ENCODE results near the gene KCNJ4. TPM values are rescaled to one million over a fixed set of nuclear protein-coding genes. Genes with fewer than 3 reads are reported as not detected.

The KCNJ4 gene
- polyA plus RNA-seq, 2 donors = not detected

DNA sequence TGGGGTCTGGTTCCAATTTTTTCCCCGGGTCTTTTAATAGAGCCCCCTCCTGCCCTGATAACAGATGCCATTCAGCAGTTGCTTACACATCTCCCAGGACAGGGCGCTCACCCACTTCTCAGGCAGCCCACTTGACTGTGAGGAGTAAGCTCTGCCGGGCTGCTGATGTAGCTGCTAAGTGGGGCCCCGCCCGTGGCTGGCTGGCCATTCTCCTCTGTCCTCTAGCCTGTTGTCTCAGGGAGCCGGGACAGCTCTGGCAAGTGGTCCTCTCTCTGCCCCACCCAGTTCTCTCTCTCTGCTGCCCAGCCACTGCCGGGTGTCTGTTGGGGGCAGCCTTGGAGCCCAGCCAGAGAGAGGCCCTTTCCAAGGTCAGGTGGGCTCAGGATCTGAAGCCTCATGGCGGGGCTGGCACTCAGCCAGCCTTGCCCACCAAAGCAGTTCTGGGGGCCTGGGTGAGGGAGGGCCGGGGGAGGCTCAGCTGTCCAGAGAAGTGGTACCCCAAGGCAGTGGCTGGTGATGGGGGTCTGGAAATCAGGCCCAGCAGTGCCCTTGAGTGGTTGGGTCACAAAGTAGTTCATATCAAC lies 8.9 kb downstream of the KCNJ4 start:
- WGBS, 2 donors = 54 to 59% methylated on average over 9 of the region's 9 CpGs
- no peak overlapping the region for H3K4me3 ChIP-seq (ENCODE audit: low read depth in 1 of 2, low read length in 2 of 2)
- H3K27ac ChIP-seq (ENCODE audit: low read depth in 2 of 2, low read length in 1 of 2) = no peak overlapping the region
- H3K9me3 ChIP-seq (ENCODE audit: control insufficient read depth in 2 of 2, insufficient read depth in 1 of 2, low read depth in 1 of 2, low read length in 1 of 2) = no peaks in the 10 kb centered on the region
- no peaks in the 10 kb centered on the region for H3K27me3 ChIP-seq (ENCODE audit: control insufficient read depth in 1 of 2, insufficient read depth in 2 of 2, low read length in 2 of 2)
- no peaks in the 10 kb centered on the region for H3K4me1 ChIP-seq (ENCODE audit: control insufficient read depth in 2 of 2, insufficient read depth in 2 of 2, low read length in 1 of 2)
- H3K36me3 ChIP-seq (ENCODE audit: control insufficient read depth in 2 of 2, insufficient read depth in 2 of 2, low read length in 1 of 2) = no peaks in the 10 kb centered on the region

DNA sequence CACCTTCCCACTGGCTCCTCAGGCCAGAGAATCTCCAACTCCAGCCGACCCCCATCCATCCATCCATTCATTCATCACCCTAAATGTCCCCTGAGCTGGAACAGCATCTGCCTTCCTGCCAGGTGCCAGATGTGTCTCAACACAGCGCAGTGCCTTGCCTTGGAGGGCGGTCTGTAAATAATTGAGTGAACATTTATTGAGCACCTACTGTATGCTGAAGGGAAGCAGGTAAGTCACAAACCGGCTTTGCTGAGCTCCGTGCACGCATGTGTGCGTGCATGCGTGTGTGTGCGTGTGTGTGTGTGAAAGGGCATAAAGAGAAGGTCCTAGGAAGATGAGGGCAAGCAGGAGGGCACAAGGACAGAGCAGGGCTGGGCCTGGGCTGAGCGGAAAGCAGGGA lies 10.2 kb downstream of the KCNJ4 start:
- WGBS, 2 donors = 86 to 89% methylated on average over 10 of the region's 10 CpGs
- Histone ChIP-seq H3K27me3 (ENCODE audit: control insufficient read depth in 1 of 2, insufficient read depth in 2 of 2, low read length in 2 of 2) (no peaks in the 10 kb centered on the region), H3K36me3 (ENCODE audit: control insufficient read depth in 2 of 2, insufficient read depth in 2 of 2, low read length in 1 of 2) (no peaks in the 10 kb centered on the region), H3K4me3 (ENCODE audit: low read depth in 1 of 2, low read length in 2 of 2) (no peak overlapping the region), H3K4me1 (ENCODE audit: control insufficient read depth in 2 of 2, insufficient read depth in 2 of 2, low read length in 1 of 2) (no peaks in the 10 kb centered on the region), H3K9me3 (ENCODE audit: control insufficient read depth in 2 of 2, insufficient read depth in 1 of 2, low read depth in 1 of 2, low read length in 1 of 2) (no peaks in the 10 kb centered on the region), H3K27ac (ENCODE audit: low read depth in 2 of 2, low read length in 1 of 2) (no peak overlapping the region)

DNA sequence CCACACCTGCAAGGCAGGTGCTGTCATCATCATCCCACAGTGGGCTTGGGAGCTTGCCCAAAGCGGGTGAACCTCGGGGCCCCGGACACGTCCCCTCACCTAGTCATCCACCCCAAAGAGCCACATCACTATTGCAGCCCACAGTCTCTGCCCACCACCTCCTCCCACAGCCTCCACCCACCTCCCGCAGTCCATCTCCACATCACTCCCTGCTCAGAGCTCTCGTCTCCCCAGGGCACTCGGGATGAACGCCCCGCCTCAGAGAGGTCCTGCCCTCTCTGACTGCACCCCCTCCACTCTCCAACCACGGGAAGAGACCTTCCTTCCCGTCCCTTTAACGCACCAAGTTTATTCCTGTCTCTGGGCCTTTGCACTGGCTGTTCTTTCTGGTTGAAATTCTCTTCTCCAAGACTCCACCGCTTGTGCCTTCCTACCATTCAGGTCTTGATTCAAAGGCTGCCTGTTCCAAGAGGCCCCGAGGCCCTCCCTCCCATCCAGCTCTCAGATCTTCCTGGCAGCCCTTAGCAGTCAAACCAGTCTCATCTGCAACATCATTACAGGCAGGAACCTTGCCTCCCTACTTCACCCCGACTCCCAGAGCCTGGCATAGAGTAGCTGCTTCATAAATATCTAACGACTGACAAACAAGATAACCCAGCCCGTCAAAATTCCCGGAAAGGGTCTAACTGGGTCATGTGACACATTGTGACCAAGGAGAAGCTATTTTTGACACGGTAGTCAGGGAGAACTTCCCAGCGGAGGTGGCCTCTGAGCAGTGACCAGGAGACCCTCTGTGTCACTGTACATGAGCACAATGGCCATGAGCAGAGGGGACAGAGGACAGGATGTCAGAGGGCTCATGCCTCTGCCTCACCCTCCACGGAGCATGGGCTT lies 11.1 kb downstream of the KCNJ4 start:
- no peaks in the 10 kb centered on the region for H3K9me3 ChIP-seq (ENCODE audit: control insufficient read depth in 2 of 2, insufficient read depth in 1 of 2, low read depth in 1 of 2, low read length in 1 of 2)
- no peaks in the 10 kb centered on the region for H3K4me1 ChIP-seq (ENCODE audit: control insufficient read depth in 2 of 2, insufficient read depth in 2 of 2, low read length in 1 of 2)
- no peaks in the 10 kb centered on the region for H3K27me3 ChIP-seq (ENCODE audit: control insufficient read depth in 1 of 2, insufficient read depth in 2 of 2, low read length in 2 of 2)
- H3K36me3 ChIP-seq (ENCODE audit: control insufficient read depth in 2 of 2, insufficient read depth in 2 of 2, low read length in 1 of 2) = no peaks in the 10 kb centered on the region
- H3K27ac ChIP-seq (ENCODE audit: low read depth in 2 of 2, low read length in 1 of 2) = no peak overlapping the region
- 42 to 47% methylated on average over 21 of the region's 21 CpGs for WGBS, 2 donors
- no peak overlapping the region for H3K4me3 ChIP-seq (ENCODE audit: low read depth in 1 of 2, low read length in 2 of 2)

DNA sequence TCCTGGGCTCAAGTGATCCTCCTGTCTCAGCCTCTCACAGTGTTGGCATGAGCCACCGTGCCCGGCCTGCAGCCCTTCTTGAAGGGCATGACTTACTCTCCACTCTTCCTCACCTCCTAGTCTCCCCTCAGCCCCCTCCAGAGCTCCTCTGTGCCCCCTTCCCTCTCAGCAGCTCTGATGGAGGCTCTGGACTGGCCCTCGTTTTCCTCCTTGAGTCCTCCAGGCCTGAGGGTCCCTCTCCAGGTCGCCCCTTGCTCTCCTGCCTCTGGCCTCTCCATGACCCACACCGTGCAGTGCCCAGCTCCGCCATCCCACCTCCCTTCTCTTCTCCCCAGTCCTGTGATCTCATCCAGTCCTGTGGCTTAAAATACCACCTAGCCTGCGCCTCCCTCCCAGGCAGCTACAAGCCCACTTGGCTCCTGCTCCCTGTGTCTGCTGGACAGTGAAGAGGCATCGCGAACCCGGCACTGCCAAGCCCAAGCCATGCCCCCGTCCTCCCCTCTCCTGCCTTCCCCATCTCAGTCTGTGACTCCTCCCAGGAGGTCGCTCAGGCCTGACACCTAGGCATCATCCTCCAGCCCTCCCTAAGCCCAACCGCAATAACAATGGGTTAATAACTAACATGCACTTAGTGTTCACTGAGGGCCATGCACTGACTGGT lies 11.9 kb downstream of the KCNJ4 start:
- WGBS, 2 donors = 59 to 64% methylated on average over 13 of the region's 13 CpGs
- Histone ChIP-seq H3K4me1 (ENCODE audit: control insufficient read depth in 2 of 2, insufficient read depth in 2 of 2, low read length in 1 of 2) (no peaks in the 10 kb centered on the region), H3K27ac (ENCODE audit: low read depth in 2 of 2, low read length in 1 of 2) (no peak overlapping the region), H3K4me3 (ENCODE audit: low read depth in 1 of 2, low read length in 2 of 2) (no peak overlapping the region), H3K27me3 (ENCODE audit: control insufficient read depth in 1 of 2, insufficient read depth in 2 of 2, low read length in 2 of 2) (no peaks in the 10 kb centered on the region), H3K9me3 (ENCODE audit: control insufficient read depth in 2 of 2, insufficient read depth in 1 of 2, low read depth in 1 of 2, low read length in 1 of 2) (no peaks in the 10 kb centered on the region), H3K36me3 (ENCODE audit: control insufficient read depth in 2 of 2, insufficient read depth in 2 of 2, low read length in 1 of 2) (no peaks in the 10 kb centered on the region)

DNA sequence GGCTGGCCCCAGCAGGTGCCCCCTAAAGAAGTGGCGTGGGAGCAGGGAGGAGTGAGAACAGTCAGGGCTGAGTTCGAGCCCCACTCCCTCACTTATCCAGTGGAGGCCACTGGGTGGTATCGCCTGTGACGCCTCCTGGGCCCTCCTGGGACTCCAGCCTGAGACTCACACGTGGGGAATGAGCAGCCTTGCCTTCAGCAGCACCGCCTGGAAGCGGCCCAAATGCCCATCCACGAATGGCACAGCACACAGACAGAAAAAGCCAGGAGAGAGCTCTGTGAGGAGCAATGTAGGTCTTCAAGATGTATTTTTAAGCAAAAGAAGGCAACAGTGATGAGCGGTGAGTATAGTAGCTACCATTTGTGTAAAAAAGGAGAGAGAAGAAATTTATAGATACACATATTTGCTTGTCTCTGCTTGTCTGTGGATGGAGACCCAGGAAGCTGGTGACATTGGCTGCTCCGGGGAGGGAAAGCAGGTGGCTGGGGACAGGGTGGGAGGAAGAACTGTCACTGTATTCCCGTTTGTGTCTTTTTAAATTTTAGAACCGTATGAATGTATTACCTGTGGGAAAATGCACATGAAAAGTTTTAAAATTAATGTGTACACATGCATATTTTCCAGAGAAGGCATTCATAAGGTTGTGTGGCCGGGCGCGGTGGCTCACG lies 13.2 kb downstream of the KCNJ4 start:
- no peaks in the 10 kb centered on the region for H3K36me3 ChIP-seq (ENCODE audit: control insufficient read depth in 2 of 2, insufficient read depth in 2 of 2, low read length in 1 of 2)
- H3K27ac ChIP-seq (ENCODE audit: low read depth in 2 of 2, low read length in 1 of 2) = no peak overlapping the region
- H3K27me3 ChIP-seq (ENCODE audit: control insufficient read depth in 1 of 2, insufficient read depth in 2 of 2, low read length in 2 of 2) = no peaks in the 10 kb centered on the region
- no peaks in the 10 kb centered on the region for H3K9me3 ChIP-seq (ENCODE audit: control insufficient read depth in 2 of 2, insufficient read depth in 1 of 2, low read depth in 1 of 2, low read length in 1 of 2)
- no peaks in the 10 kb centered on the region for H3K4me1 ChIP-seq (ENCODE audit: control insufficient read depth in 2 of 2, insufficient read depth in 2 of 2, low read length in 1 of 2)
- H3K4me3 ChIP-seq (ENCODE audit: low read depth in 1 of 2, low read length in 2 of 2) = no peak overlapping the region
- WGBS, 2 donors = 66 to 71% methylated on average over 16 of the region's 16 CpGs

DNA sequence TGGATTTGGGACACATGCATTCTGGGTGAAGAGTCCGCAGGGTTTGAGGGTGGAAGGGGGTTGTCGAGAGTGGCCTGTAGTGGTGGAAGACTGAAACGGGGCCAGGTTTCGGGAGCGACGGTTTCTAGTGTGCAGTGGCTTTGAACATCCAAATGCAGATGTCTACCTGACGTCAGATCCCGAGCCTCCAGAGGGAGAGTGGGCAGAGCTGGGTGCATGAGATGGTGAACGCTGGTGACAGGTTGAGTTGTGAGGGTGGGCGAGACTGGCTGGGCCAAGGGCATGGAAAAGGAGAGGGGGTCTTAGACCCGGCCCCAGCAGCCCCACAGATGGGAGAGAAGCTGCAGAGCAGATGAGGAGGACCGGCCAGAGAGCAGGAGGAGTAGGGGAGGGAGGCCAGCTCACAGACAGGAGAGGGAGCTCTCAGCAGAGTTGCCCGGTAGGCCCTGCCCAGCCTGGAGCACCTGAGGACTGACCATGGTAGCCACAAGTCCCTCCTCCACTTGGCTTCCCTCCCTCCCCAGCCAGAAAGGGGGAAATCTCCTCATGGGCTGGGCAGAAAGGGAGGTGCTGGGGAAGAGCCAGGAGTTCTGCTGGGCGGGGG lies 14.2 kb downstream of the KCNJ4 start:
- H3K36me3 ChIP-seq (ENCODE audit: control insufficient read depth in 2 of 2, insufficient read depth in 2 of 2, low read length in 1 of 2) = no peaks in the 10 kb centered on the region
- H3K27me3 ChIP-seq (ENCODE audit: control insufficient read depth in 1 of 2, insufficient read depth in 2 of 2, low read length in 2 of 2) = no peaks in the 10 kb centered on the region
- 82% methylated on average over 14 of the region's 14 CpGs for WGBS, 2 donors
- no peak overlapping the region for H3K27ac ChIP-seq (ENCODE audit: low read depth in 2 of 2, low read length in 1 of 2)
- no peaks in the 10 kb centered on the region for H3K9me3 ChIP-seq (ENCODE audit: control insufficient read depth in 2 of 2, insufficient read depth in 1 of 2, low read depth in 1 of 2, low read length in 1 of 2)
- no peak overlapping the region for H3K4me3 ChIP-seq (ENCODE audit: low read depth in 1 of 2, low read length in 2 of 2)
- H3K4me1 ChIP-seq (ENCODE audit: control insufficient read depth in 2 of 2, insufficient read depth in 2 of 2, low read length in 1 of 2) = no peaks in the 10 kb centered on the region

DNA sequence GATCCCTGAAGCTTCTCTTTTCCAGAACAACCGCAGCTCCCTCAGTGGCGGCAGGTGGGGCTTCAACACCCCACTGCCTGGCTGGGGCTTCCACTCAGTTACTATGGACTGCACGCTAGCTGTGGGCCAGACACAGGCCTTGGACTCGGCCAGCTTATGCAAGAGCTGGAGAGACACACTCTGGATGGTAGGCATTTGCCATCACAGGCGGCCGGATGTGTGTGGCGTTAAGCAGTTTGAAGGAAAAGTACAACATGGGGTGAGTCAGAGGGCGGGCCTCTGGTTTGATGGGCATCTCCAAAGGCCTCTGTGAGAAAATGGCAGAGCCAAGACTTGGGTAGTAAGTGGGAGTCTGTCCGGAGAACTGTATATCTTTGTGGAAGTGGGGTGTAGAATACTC lies 17.6 kb downstream of the KCNJ4 start:
- no peak overlapping the region for H3K4me3 ChIP-seq (ENCODE audit: low read depth in 1 of 2, low read length in 2 of 2)
- H3K4me1 ChIP-seq (ENCODE audit: control insufficient read depth in 2 of 2, insufficient read depth in 2 of 2, low read length in 1 of 2) = no peaks in the 10 kb centered on the region
- no peaks in the 10 kb centered on the region for H3K36me3 ChIP-seq (ENCODE audit: control insufficient read depth in 2 of 2, insufficient read depth in 2 of 2, low read length in 1 of 2)
- H3K27ac ChIP-seq (ENCODE audit: low read depth in 2 of 2, low read length in 1 of 2) = no peak overlapping the region
- H3K9me3 ChIP-seq (ENCODE audit: control insufficient read depth in 2 of 2, insufficient read depth in 1 of 2, low read depth in 1 of 2, low read length in 1 of 2) = no peaks in the 10 kb centered on the region
- no peaks in the 10 kb centered on the region for H3K27me3 ChIP-seq (ENCODE audit: control insufficient read depth in 1 of 2, insufficient read depth in 2 of 2, low read length in 2 of 2)
- 91 to 93% methylated on average over 9 of the region's 9 CpGs for WGBS, 2 donors

DNA sequence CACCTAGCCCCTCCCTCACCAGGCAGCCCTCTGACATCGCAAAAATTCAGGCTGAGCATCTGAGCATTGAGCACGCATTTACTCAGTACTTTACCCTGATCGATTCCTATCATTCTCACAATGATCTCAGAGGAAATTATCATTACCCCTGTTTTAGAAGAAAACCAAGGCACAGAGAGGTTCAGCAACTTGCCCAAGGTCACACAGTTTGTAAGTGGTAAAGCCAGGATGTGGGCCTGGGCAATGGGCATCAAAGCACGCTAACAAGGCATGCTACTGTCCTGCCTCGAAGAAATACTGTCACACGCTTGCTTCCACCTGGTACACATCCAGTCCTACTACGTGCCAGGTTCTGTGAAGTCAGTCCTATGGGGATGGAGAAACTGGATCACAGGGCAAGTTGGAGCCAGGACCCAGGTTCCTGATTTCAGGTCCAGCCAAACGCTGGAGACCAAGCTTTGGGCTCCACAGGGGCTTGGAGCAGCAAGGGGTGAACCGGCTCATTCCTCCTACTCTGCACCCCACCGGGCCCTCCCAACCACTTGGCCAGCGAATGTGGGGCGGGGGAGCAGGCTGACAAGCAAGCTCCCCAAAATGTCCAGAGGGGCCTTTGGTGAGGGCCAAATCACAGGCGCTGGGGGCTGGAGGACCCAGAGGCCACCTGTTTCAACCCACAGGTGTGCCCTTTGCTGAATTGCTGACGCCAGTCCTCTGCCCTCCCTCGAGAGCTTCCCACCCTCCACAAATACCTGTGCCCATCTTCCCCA lies 18.2 kb downstream of the KCNJ4 start:
- Histone ChIP-seq H3K4me3 (ENCODE audit: low read depth in 1 of 2, low read length in 2 of 2) (no peak overlapping the region), H3K27ac (ENCODE audit: low read depth in 2 of 2, low read length in 1 of 2) (no peak overlapping the region), H3K36me3 (ENCODE audit: control insufficient read depth in 2 of 2, insufficient read depth in 2 of 2, low read length in 1 of 2) (no peaks in the 10 kb centered on the region), H3K27me3 (ENCODE audit: control insufficient read depth in 1 of 2, insufficient read depth in 2 of 2, low read length in 2 of 2) (no peaks in the 10 kb centered on the region), H3K9me3 (ENCODE audit: control insufficient read depth in 2 of 2, insufficient read depth in 1 of 2, low read depth in 1 of 2, low read length in 1 of 2) (no peaks in the 10 kb centered on the region), H3K4me1 (ENCODE audit: control insufficient read depth in 2 of 2, insufficient read depth in 2 of 2, low read length in 1 of 2) (no peaks in the 10 kb centered on the region)
- WGBS, 2 donors = 86 to 92% methylated on average over 15 of the region's 15 CpGs

DNA sequence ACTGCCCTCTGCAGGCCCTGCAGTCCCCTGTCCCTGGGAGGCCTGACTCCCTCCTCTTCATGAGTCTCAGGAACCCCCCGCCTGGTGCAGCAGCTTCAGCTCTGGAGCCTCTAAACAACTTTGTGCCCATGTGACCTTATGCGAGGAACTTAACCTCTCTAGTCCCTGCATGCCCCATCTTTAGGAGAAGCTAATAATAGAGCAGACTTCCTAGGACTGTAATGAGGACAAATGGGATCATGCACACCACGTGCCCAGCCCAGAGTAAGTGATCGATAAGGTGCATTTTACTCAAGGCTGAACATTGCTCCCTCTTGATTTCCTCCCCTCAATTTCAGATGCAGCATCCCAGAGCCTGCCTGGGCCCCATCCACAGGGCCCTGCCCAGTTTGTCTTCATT lies 19.0 kb downstream of the KCNJ4 start:
- Histone ChIP-seq H3K27me3 (ENCODE audit: control insufficient read depth in 1 of 2, insufficient read depth in 2 of 2, low read length in 2 of 2) (no peaks in the 10 kb centered on the region), H3K9me3 (ENCODE audit: control insufficient read depth in 2 of 2, insufficient read depth in 1 of 2, low read depth in 1 of 2, low read length in 1 of 2) (no peaks in the 10 kb centered on the region), H3K27ac (ENCODE audit: low read depth in 2 of 2, low read length in 1 of 2) (no peak overlapping the region), H3K36me3 (ENCODE audit: control insufficient read depth in 2 of 2, insufficient read depth in 2 of 2, low read length in 1 of 2) (no peaks in the 10 kb centered on the region), H3K4me1 (ENCODE audit: control insufficient read depth in 2 of 2, insufficient read depth in 2 of 2, low read length in 1 of 2) (no peaks in the 10 kb centered on the region), H3K4me3 (ENCODE audit: low read depth in 1 of 2, low read length in 2 of 2) (no peak overlapping the region)
- 56 to 57% methylated on average over 4 of the region's 4 CpGs for WGBS, 2 donors

Measured in esophagus (tissue), 2 donors.